NT2/D1 (cell line): Measurements from ENCODE around the gene SESTD1.

Experiments
- SUZ12 ChIP-seq: IDR thresholded peaks from 2 replicates; pipeline ENCODE4 v1.6.1; 2011; ENCODE audit not compliant: insufficient read length, insufficient read depth; ENCODE audit errors: extremely low read depth
- YY1 ChIP-seq: IDR thresholded peaks from 2 replicates; pipeline ENCODE4 v1.6.1; 2011; ENCODE audit not compliant: insufficient read length, insufficient read depth
- ZNF274 ChIP-seq: IDR thresholded peaks from 2 replicates; pipeline ENCODE4 v1.6.1; 2011; ENCODE audit warnings: mild to moderate bottlenecking, low read depth, low read length

- TF ChIP-seq ZNF274 (no peak), YY1 (no peak), SUZ12 (no peak)
Observed at GRCh38 chr2:179240481-179241451, 23.9 kb downstream of the SESTD1 start.
